ENCODE measurements around the gene SCN11A. TPM values are rescaled to one million over a fixed set of nuclear protein-coding genes. Genes with fewer than 3 reads are reported as not detected.

Gene SCN11A
- total and polyA plus RNA-seq, 2 of the 13 experiments (the other 11 are each of a cell fraction or from before 2014, with no cell fraction given), result 0.02 to 0.11 TPM

DNA sequence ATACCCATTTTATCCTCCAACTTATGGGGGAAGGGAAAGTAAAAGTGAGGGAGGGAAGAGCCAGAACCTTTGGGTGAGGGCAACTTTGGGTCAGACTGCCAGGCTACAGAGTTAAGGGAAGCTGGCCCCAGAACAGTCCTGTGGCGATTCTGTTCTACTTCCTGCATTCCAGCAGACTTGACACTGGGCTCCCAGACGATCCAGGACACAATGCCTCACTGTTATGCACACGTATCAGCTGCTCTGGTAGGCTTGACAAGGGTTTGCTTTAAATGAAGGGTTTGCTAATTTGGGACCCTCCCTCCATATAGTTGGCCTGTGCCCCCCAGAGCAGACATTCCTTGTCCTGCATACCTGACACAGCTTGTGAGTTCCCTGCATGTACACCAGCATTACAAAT, 45.0 kb upstream of the SCN11A start:
- ChIA-PET CTCF (ENCODE audit: low intra/inter-chr PET ratio, low total read pairs) (interaction anchor here (1.1 kb wide), 1 partner anchor 30 kb away, joined by 3 read pairs; no protein-coding TSS in a partner anchor), POLR2A (no interaction called here)
- Histone ChIP-seq H3K79me2 (ENCODE audit: insufficient read depth, low read length) (no peaks in the 10 kb centered on the region), H3K27me3 (ENCODE audit: control insufficient read depth in 1 of 2, insufficient read depth in 2 of 2, low read length in 2 of 2) (no peaks in the 10 kb centered on the region), H2AFZ (ENCODE audit: low read length) (no peak overlapping the region), H3K27ac (ENCODE audit: extremely low read length, insufficient read depth, low read length) (no peak overlapping the region), H3K9me3 (ENCODE audit: low read length) (no peaks in the 10 kb centered on the region), H3K4me1 (ENCODE audit: insufficient read depth, low read length) (peaks cover 14% of the 10 kb centered on the region), H3K4me3 (replicated peaks in 1 of 3; ENCODE audit: insufficient read depth in 1 of 3, low read depth in 2 of 3, low read length in 3 of 3) (no peak overlapping the region), H3K9ac (ENCODE audit: insufficient read depth, low read depth, low read length) (no peak overlapping the region), H3K36me3 (replicated peaks in 1 of 2; ENCODE audit: control insufficient read depth in 1 of 2, insufficient read depth in 2 of 2, low read length in 2 of 2) (peaks cover 23 to 82% of the 10 kb centered on the region in 2 experiments), H4K20me1 (ENCODE audit: insufficient read depth, low read length) (no peaks in the 10 kb centered on the region), H3K4me2 (ENCODE audit: low read depth, low read length) (no peak overlapping the region)
- ATAC-seq (peak; percentile 51), FAIRE-seq (peak; percentile 51), DNase-seq (ENCODE audit: low spot score) (peak; percentile 67)
- TF ChIP-seq, protein P1, sequence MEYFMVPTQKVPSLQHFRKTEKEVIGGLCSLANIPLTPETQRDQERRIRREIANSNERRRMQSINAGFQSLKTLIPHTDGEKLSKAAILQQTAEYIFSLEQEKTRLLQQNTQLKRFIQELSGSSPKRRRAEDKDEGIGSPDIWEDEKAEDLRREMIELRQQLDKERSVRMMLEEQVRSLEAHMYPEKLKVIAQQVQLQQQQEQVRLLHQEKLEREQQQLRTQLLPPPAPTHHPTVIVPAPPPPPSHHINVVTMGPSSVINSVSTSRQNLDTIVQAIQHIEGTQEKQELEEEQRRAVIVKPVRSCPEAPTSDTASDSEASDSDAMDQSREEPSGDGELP (IDR thresholded peaks at IDR 0.05; ENCODE audit: borderline replicate concordance, low read depth), result peak; percentile 31; the same call in 1 of the 2 replicates
- TF ChIP-seq FOSL1 (CRISPR knock-in tag; IDR thresholded peaks at IDR 0.05; ENCODE audit: borderline replicate concordance), result no peak
- TF ChIP-seq ELF3 (CRISPR knock-in tag; IDR thresholded peaks at IDR 0.05), result peak; percentile 37; the same call in 1 of the 2 replicates
- TF ChIP-seq RBM22 (optimal IDR thresholded peaks at IDR 0.05; ENCODE audit: low read length), result peak; percentile 27
- TF ChIP-seq ZNF746 (CRISPR knock-in tag; IDR thresholded peaks at IDR 0.05), result no peak
- peak; percentile 92 for TF ChIP-seq TEAD3 (CRISPR knock-in tag; optimal IDR thresholded peaks at IDR 0.05; ENCODE audit: borderline replicate concordance)
- TF ChIP-seq ELF1 (CRISPR knock-in tag; IDR thresholded peaks at IDR 0.05), result peak; percentile 30; the same call in 1 of the 2 replicates
- peak; percentile 21; the same call in 1 of the 2 replicates for TF ChIP-seq SAP130 (CRISPR knock-in tag; IDR thresholded peaks at IDR 0.05; ENCODE audit: low read depth)
- no TSS peak for BruUV-seq (replicated peaks)
- in situ Hi-C loops (cut with HindIII; ENCODE audit: extremely low pct_ligation_motif_present, low pct_unique_long_range_greater_than_20kb) (no loop called here), intact Hi-C loops (cut with micrococcal nuclease; ENCODE audit: unreplicated experiment) (loop anchor here (5.0 kb wide), 1 partner anchor 1639 kb away; no protein-coding TSS in a partner anchor)
- 19% methylated on average over 2 of the region's 3 CpGs for WGBS (ENCODE audit: low lambda C conversion rate)

DNA sequence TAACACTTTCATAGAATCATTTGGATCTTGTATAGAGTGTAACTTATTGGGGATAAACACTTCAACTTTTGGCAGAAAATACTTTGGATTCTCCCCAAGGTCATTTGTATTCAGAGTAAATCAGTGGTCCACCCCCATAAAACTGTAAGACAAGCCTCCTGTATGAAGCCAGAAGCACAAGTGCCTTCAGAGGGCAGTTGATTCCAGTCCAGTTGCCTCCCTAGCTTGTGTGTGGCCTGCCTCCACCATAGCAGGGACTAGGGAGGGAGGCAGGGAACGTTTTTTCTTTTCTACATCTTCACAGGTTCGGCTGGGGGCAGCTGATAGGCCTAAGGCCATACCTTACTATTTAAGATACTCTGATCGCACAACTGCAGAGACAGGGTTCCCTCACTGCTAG, 44.0 kb upstream of the SCN11A start:
- WGBS (ENCODE audit: low lambda C conversion rate), result 94% methylated on average over 3 of the region's 3 CpGs
- Histone ChIP-seq H3K27me3 (ENCODE audit: control insufficient read depth in 1 of 2, insufficient read depth in 2 of 2, low read length in 2 of 2) (no peaks in the 10 kb centered on the region), H3K4me3 (replicated peaks in 1 of 3; ENCODE audit: insufficient read depth in 1 of 3, low read depth in 2 of 3, low read length in 3 of 3) (no peak overlapping the region), H3K9ac (ENCODE audit: insufficient read depth, low read depth, low read length) (no peak overlapping the region), H3K4me1 (ENCODE audit: insufficient read depth, low read length) (peaks cover 14% of the 10 kb centered on the region), H2AFZ (ENCODE audit: low read length) (no peak overlapping the region), H3K79me2 (ENCODE audit: insufficient read depth, low read length) (no peaks in the 10 kb centered on the region), H3K36me3 (replicated peaks in 1 of 2; ENCODE audit: control insufficient read depth in 1 of 2, insufficient read depth in 2 of 2, low read length in 2 of 2) (peaks cover 26 to 87% of the 10 kb centered on the region in 2 experiments), H4K20me1 (ENCODE audit: insufficient read depth, low read length) (no peaks in the 10 kb centered on the region), H3K4me2 (ENCODE audit: low read depth, low read length) (no peak overlapping the region), H3K9me3 (ENCODE audit: low read length) (no peaks in the 10 kb centered on the region), H3K27ac (ENCODE audit: extremely low read length, insufficient read depth, low read length) (no peak overlapping the region)
- intact Hi-C loops (cut with micrococcal nuclease; ENCODE audit: unreplicated experiment), result loop anchor here (5.0 kb wide), 1 partner anchor 1638 kb away; no protein-coding TSS in a partner anchor
- ChIA-PET CTCF (ENCODE audit: low intra/inter-chr PET ratio, low total read pairs) (interaction anchor here (1.1 kb wide), 1 partner anchor 31 kb away, joined by 3 read pairs; no protein-coding TSS in a partner anchor), POLR2A (no interaction called here)
- TF ChIP-seq ZNF543 (CRISPR knock-in tag; IDR thresholded peaks at IDR 0.05) (no peak), ZNF430 (CRISPR knock-in tag; IDR thresholded peaks at IDR 0.05) (no peak), ZNF160 (CRISPR knock-in tag; IDR thresholded peaks at IDR 0.05) (no peak), SMAD3 (CRISPR knock-in tag; IDR thresholded peaks at IDR 0.05) (no peak)
- DNase-seq (ENCODE audit: low spot score), result no peak
- no TSS peak for BruUV-seq (replicated peaks)
- in situ Hi-C loops (cut with HindIII; ENCODE audit: extremely low pct_ligation_motif_present, low pct_unique_long_range_greater_than_20kb), result no loop called here
- ATAC-seq, result no peak
- FAIRE-seq, result no peak
